Loucy (cell line): Measurements from ENCODE around the gene ZNF823.
"Not testable (repeated sequence)": the region's sequence is repeated elsewhere in the genome, so short reads cannot be mapped to it uniquely, and the experiment has no call there.

Source experiments
- H2AFZ ChIP-seq: fragments of 200-600 bp; sonication (generic); 2 replicates; pipeline ENCODE4 v1.6.0; 2016; ENCODE audit warnings: antibody characterized with exemption, mild to moderate bottlenecking, low read length, moderate library complexity
- H3F3A ChIP-seq: fragments of 200-600 bp; 2 replicates; pipeline ENCODE4 v1.6.0; 2016; ENCODE audit warnings: antibody characterized with exemption, low read depth, mild to moderate bottlenecking
- H3K27me3 ChIP-seq: fragments of 200-600 bp; sonication (generic); 2 replicates; pipeline ENCODE4 v1.6.1; 2014; ENCODE audit warnings: low read length, mild to moderate bottlenecking; ENCODE audit not compliant: insufficient read depth, poor library complexity, severe bottlenecking
- H3K36me3 ChIP-seq: fragments of 200-600 bp; sonication (generic); 2 replicates; pipeline ENCODE4 v1.6.1; 2016; ENCODE audit warnings: low read length; ENCODE audit not compliant: insufficient read depth
- H3K4me1 ChIP-seq: fragments of 200-600 bp; sonication (generic); 2 replicates; pipeline ENCODE4 v1.5.1; 2014; ENCODE audit warnings: low read length, mild to moderate bottlenecking; ENCODE audit not compliant: insufficient read depth, poor library complexity, severe bottlenecking
- H3K4me2 ChIP-seq: fragments of 200-600 bp; sonication (generic); 2 replicates; pipeline ENCODE4 v1.6.0; 2014; ENCODE audit warnings: antibody characterized with exemption, low read length, low read depth, mild to moderate bottlenecking; ENCODE audit not compliant: poor library complexity, severe bottlenecking
- H3K4me3 ChIP-seq: fragments of 200-600 bp; sonication (generic); 2 replicates; pipeline ENCODE4 v1.5.1; 2014; ENCODE audit warnings: low read length, mild to moderate bottlenecking, mixed read lengths; ENCODE audit not compliant: poor library complexity, severe bottlenecking
- H3K79me2 ChIP-seq: fragments of 200-600 bp; sonication (generic); 2 replicates; pipeline ENCODE4 v1.6.1; 2014; ENCODE audit warnings: low read length; ENCODE audit not compliant: insufficient read depth
- H3K9ac ChIP-seq: fragments of 200-600 bp; sonication (generic); 2 replicates; pipeline ENCODE4 v1.6.0; 2014; ENCODE audit warnings: mild to moderate bottlenecking, low read depth, low read length, moderate library complexity; ENCODE audit not compliant: poor library complexity, severe bottlenecking
- H3K9me2 ChIP-seq: fragments of 200-600 bp; sonication (generic); replicated peaks from 2 replicates; pipeline ENCODE4 v1.6.1; 2016; ENCODE audit warnings: low read depth, low read length, mixed read lengths
- H3K9me3 ChIP-seq: fragments of 200-600 bp; sonication (generic); 2 replicates; pipeline ENCODE4 v1.6.1; 2014; ENCODE audit warnings: mild to moderate bottlenecking, antibody characterized with exemption, low read length, low read depth; ENCODE audit not compliant: insufficient read depth
- H4K20me1 ChIP-seq: fragments of 200-600 bp; sonication (generic); 2 replicates; pipeline ENCODE4 v1.6.0; 2014; ENCODE audit warnings: antibody characterized with exemption, low read length, mild to moderate bottlenecking; ENCODE audit not compliant: insufficient read depth, poor library complexity, severe bottlenecking
- CTCF ChIP-seq: fragments of 200-600 bp; sonication (generic); conservative IDR thresholded peaks from 2 replicates; pipeline ENCODE4 v1.5.1; 2014; ENCODE audit warnings: mild to moderate bottlenecking, antibody characterized with exemption, low read length
- EZH2phosphoT487 ChIP-seq: fragments of 200-600 bp; IDR thresholded peaks from 2 replicates; pipeline ENCODE4 v1.6.1; 2018; ENCODE audit warnings: antibody characterized with exemption, mild to moderate bottlenecking, moderate library complexity, borderline replicate concordance

Gene ZNF823

GRCh38 chr19:11680689-11681302, 58.0 kb downstream of the ZNF823 start:
- H3K9me3 ChIP-seq = peaks cover 28% of the 10 kb centered on the region; the same call in 1 of the 2 replicates
- no peak overlapping the region for H2AFZ ChIP-seq
- H3K9ac ChIP-seq = no peak overlapping the region
- no peaks in the 10 kb centered on the region for H3K9me2 ChIP-seq
- no peaks in the 10 kb centered on the region for H3K4me1 ChIP-seq
- H3K27me3 ChIP-seq = no peaks in the 10 kb centered on the region
- H3K79me2 ChIP-seq = no peaks in the 10 kb centered on the region
- H3K36me3 ChIP-seq = no peaks in the 10 kb centered on the region
- H3F3A ChIP-seq = no peaks in the 10 kb centered on the region
- TF ChIP-seq CTCF (no peak), EZH2phosphoT487 (no peak)
- no peak overlapping the region for H3K4me2 ChIP-seq
- no peak overlapping the region for H3K4me3 ChIP-seq
- H4K20me1 ChIP-seq = no peaks in the 10 kb centered on the region

GRCh38 chr19:11678504-11678903, 60.2 kb downstream of the ZNF823 start:
- Histone ChIP-seq H3K4me1 (no peaks in the 10 kb centered on the region), H4K20me1 (no peaks in the 10 kb centered on the region), H3F3A (no peaks in the 10 kb centered on the region), H3K4me2 (no peak overlapping the region), H3K9ac (no peak overlapping the region), H3K4me3 (no peak overlapping the region), H3K79me2 (no peaks in the 10 kb centered on the region), H3K36me3 (no peaks in the 10 kb centered on the region), H3K9me2 (no peaks in the 10 kb centered on the region), H3K27me3 (no peaks in the 10 kb centered on the region), H2AFZ (no peak overlapping the region), H3K9me3 (peaks cover 19% of the 10 kb centered on the region; the same call in 1 of the 2 replicates)
- no peak for TF ChIP-seq CTCF
- no peak for TF ChIP-seq EZH2phosphoT487

- H3F3A ChIP-seq, H3K9me2 ChIP-seq, H3K79me2 ChIP-seq, H3K36me3 ChIP-seq, H3K27me3 ChIP-seq, H2AFZ ChIP-seq, H3K4me2 ChIP-seq, H3K4me3 ChIP-seq, H3K4me1 ChIP-seq, H4K20me1 ChIP-seq, H3K9ac ChIP-seq: not testable (repeated sequence)
- peaks cover 17% of the 10 kb centered on the region; the same call in 1 of the 2 replicates for H3K9me3 ChIP-seq
Measured at GRCh38 chr19:11676661-11677600, 61.8 kb downstream of the ZNF823 start.
